ENCODE measurements around the gene ARSB.

ARSB gene

GRCh38 chr5:78744951-78745534, 240.1 kb downstream of the ARSB start:
- no peak for DNase-seq (ENCODE audit: low read depth in 1 of 2, low spot score in 1 of 2)
- H3K27me3 ChIP-seq (ENCODE audit: insufficient read depth, poor library complexity, severe bottlenecking), result no peaks in the 10 kb centered on the region
- TF ChIP-seq REST (IDR thresholded peaks at IDR 0.05; ENCODE audit: insufficient replicate concordance, low read depth) (no peak), GABPA (IDR thresholded peaks at IDR 0.05; ENCODE audit: low read depth) (no peak), SPI1 (IDR thresholded peaks at IDR 0.05; ENCODE audit: borderline replicate concordance, low read depth) (no peak), CTCF (IDR thresholded peaks at IDR 0.05; ENCODE audit: insufficient read depth, low read length) (no peak), POLR2AphosphoS5 (IDR thresholded peaks at IDR 0.05; ENCODE audit: low read depth) (no peak)
- no peak overlapping the region for H3K27ac ChIP-seq (replicated peaks)
- no peak overlapping the region for H3K4me3 ChIP-seq (replicated peaks; ENCODE audit: insufficient read depth, low read length)

- TF ChIP-seq SPI1 (IDR thresholded peaks at IDR 0.05; ENCODE audit: borderline replicate concordance, low read depth) (no peak), CTCF (IDR thresholded peaks at IDR 0.05; ENCODE audit: insufficient read depth, low read length) (no peak), REST (IDR thresholded peaks at IDR 0.05; ENCODE audit: insufficient replicate concordance, low read depth) (no peak), GABPA (IDR thresholded peaks at IDR 0.05; ENCODE audit: low read depth) (no peak), POLR2AphosphoS5 (IDR thresholded peaks at IDR 0.05; ENCODE audit: low read depth) (no peak)
- no peak overlapping the region for H3K4me3 ChIP-seq (replicated peaks; ENCODE audit: insufficient read depth, low read length)
- H3K27ac ChIP-seq (replicated peaks), result no peak overlapping the region
- H3K27me3 ChIP-seq (ENCODE audit: insufficient read depth, poor library complexity, severe bottlenecking), result no peaks in the 10 kb centered on the region
- DNase-seq (ENCODE audit: low read depth in 1 of 2, low spot score in 1 of 2), result no peak
Measured at GRCh38 chr5:78741019-78741418, 244.1 kb downstream of the ARSB start.

GRCh38 chr5:78738693-78739300, 246.3 kb downstream of the ARSB start:
- H3K4me3 ChIP-seq (replicated peaks; ENCODE audit: insufficient read depth, low read length), result no peak overlapping the region
- no peak overlapping the region for H3K27ac ChIP-seq (replicated peaks)
- no peaks in the 10 kb centered on the region for H3K27me3 ChIP-seq (ENCODE audit: insufficient read depth, poor library complexity, severe bottlenecking)
- no peak for TF ChIP-seq REST (IDR thresholded peaks at IDR 0.05; ENCODE audit: insufficient replicate concordance, low read depth)
- DNase-seq (ENCODE audit: low read depth in 1 of 2, low spot score in 1 of 2), result no peak
